WTC11 (cell line): ENCODE results near the gene RABGGTA.

Experiments
- JUN ChIP-seq: sonication (generic); formaldehyde crosslinking; IDR thresholded peaks from 2 replicates; pipeline ENCODE4 v1.8.0; 2023; ENCODE audit warnings: mild to moderate bottlenecking, missing genetic modification reagents
- TF ChIP-seq, protein P1 (sequence below): fragments of 200-600 bp; IDR thresholded peaks from 2 replicates; pipeline ENCODE4 v1.8.0; 2022; ENCODE audit warnings: antibody characterized with exemption

GRCh38 chr14:24315807-24316596, 44.6 kb upstream of the RABGGTA start:
- TF ChIP-seq, protein P1, sequence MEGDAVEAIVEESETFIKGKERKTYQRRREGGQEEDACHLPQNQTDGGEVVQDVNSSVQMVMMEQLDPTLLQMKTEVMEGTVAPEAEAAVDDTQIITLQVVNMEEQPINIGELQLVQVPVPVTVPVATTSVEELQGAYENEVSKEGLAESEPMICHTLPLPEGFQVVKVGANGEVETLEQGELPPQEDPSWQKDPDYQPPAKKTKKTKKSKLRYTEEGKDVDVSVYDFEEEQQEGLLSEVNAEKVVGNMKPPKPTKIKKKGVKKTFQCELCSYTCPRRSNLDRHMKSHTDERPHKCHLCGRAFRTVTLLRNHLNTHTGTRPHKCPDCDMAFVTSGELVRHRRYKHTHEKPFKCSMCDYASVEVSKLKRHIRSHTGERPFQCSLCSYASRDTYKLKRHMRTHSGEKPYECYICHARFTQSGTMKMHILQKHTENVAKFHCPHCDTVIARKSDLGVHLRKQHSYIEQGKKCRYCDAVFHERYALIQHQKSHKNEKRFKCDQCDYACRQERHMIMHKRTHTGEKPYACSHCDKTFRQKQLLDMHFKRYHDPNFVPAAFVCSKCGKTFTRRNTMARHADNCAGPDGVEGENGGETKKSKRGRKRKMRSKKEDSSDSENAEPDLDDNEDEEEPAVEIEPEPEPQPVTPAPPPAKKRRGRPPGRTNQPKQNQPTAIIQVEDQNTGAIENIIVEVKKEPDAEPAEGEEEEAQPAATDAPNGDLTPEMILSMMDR: no peak
- TF ChIP-seq JUN: peak; percentile 94; the same call in 1 of the 2 replicates
